Thyroid gland (tissue), 4 donors: Measurements from ENCODE around the gene GFER. TPM values are rescaled to one million over a fixed set of nuclear protein-coding genes. Genes with fewer than 3 reads are reported as not detected.
A peak's percentile ranks its signal among the peaks of the same experiment; 100 is the strongest.
"Not testable (repeated sequence)": the region's sequence is repeated elsewhere in the genome, so short reads cannot be mapped to it uniquely, and the experiment has no call there.

Experiments used
- DNase-seq, 2 donors: peaks; one replicate each; pipeline ENCODE4 v3.0.0-alpha.2; 2019
- H3K27ac ChIP-seq, 3 donors: fragments of 200-600 bp; sonication (generic); 1 replicate in 2 of 3; 2 replicates in 1 of 3; pipeline ENCODE4 v1.5.1; 2016 to 2019; ENCODE audit warnings: mild to moderate bottlenecking in 1 of 3, moderate library complexity in 1 of 3
- H3K27me3 ChIP-seq: fragments of 200-600 bp; sonication (generic); one replicate; pipeline ENCODE4 v1.5.1; 2019
- H3K36me3 ChIP-seq, 2 donors: fragments of 200-600 bp; sonication (generic); one replicate each; pipeline ENCODE4 v1.5.1; 2016 to 2019
- H3K4me1 ChIP-seq, 2 donors: fragments of 200-600 bp; sonication (generic); one replicate each; pipeline ENCODE4 v1.5.1; 2017 to 2019
- H3K4me3 ChIP-seq, 3 donors: fragments of 200-600 bp; sonication (generic); replicated peaks in 1 of 3; 1 replicate in 2 of 3; 2 replicates in 1 of 3; pipeline ENCODE4 v1.5.1; 2016; ENCODE audit warnings: mild to moderate bottlenecking in 1 of 3
- H3K9me3 ChIP-seq: fragments of 200-600 bp; sonication (generic); one replicate; pipeline ENCODE4 v1.5.1; 2017
- CTCF ChIP-seq, 6 experiments: fragments of 200-600 bp in 3 of 6; fragments of 450-650 bp in 3 of 6; sonication (generic) in 3 of 6; IDR thresholded peaks; one replicate each; pipeline ENCODE4 v1.5.1; 2016 to 2019; ENCODE audit warnings: antibody characterized with exemption in 6 of 6, mild to moderate bottlenecking in 2 of 6, inconsistent platforms in 1 of 6, moderate library complexity in 1 of 6
- POLR2A ChIP-seq, 2 donors: fragments of 450-650 bp; IDR thresholded peaks; one replicate each; pipeline ENCODE4 v1.6.1; 2017; ENCODE audit warnings: antibody characterized with exemption in 2 of 2, mild to moderate bottlenecking in 2 of 2, moderate library complexity in 1 of 2
- WGBS, 2 donors: methylation state at CpG; one replicate each; pipeline ENCODE4 v1.1.5; 2017; 5-methylcytosine and 5-hydroxymethylcytosine counted together
- intact Hi-C: fragments of 100-400 bp; cut with DNase I; formaldehyde crosslinking; loops from one replicate; pipeline ENCODE4 v1.15.1; 2023
- total RNA-seq, 4 donors: library from RNA; depleted of rRNA; stranded (reverse); fragments of >200 nt; gene quantifications; one replicate each; pipeline ENCODE4 v1.2.3, GENCODE V29; 2016

Gene GFER
- total RNA-seq, 4 donors from 2014 or later, result 7.8 to 37.2 (median 22.3) TPM

GRCh38 chr16:1958715-1959268, 25.2 kb upstream of the GFER start:
- intact Hi-C loops, result no loop called here
- no peak for DNase-seq
- Histone ChIP-seq H3K27me3 (no peaks in the 10 kb centered on the region), H3K4me1 (peaks cover 5 to 21% of the 10 kb centered on the region in 2 donors), H3K4me3 (peak overlapping the region in 1 of 3 donors; percentile 88), H3K27ac (peak overlapping the region in 2 of 3 donors; percentile 70 to 88), H3K9me3 (no peaks in the 10 kb centered on the region), H3K36me3 (peaks cover 6 to 15% of the 10 kb centered on the region in 2 donors)
- 22 to 32% methylated on average over 10 to 11 of the region's 14 CpGs for WGBS, 2 donors
- TF ChIP-seq CTCF (IDR thresholded peaks at IDR 0.05) (no peak), POLR2A (IDR thresholded peaks at IDR 0.05) (no peak)

- Histone ChIP-seq H3K27ac (peak within 1 kb of the TSS; percentile 47 to 88 (median 70)), H3K4me1 (peaks cover 10 to 26% of the 10 kb centered on the region in 2 donors), H3K27me3 (no peaks in the 10 kb centered on the region), H3K36me3 (peaks cover 6 to 15% of the 10 kb centered on the region in 2 donors), H3K9me3 (no peaks in the 10 kb centered on the region), H3K4me3 (peak within 1 kb of the TSS; percentile 30 to 88 (median 54))
- DNase-seq, result peak; percentile 90
- intact Hi-C loops, result no loop called here
- TF ChIP-seq POLR2A (IDR thresholded peaks at IDR 0.05) (peak; percentile 54 to 91), CTCF (IDR thresholded peaks at IDR 0.05) (peak in 5 of 6 experiments; percentile 25 to 73 (median 52))
- 0 to 1% methylated on average over 10 to 14 of the region's 79 CpGs for WGBS, 2 donors
Measured at GRCh38 chr16:1959269-1960039, 24.5 kb upstream of the GFER start, which contains the start of gene NDUFB10. Gene NDUFB10 (plus strand): TSS chr16:1959538. CDS start chr16:1959625, 87 bp downstream.

- 68 to 69% methylated on average over 20 of the region's 20 CpGs for WGBS, 2 donors
- H3K9me3 ChIP-seq, result no peaks in the 10 kb centered on the region
- intact Hi-C loops, result no loop called here
- H3K36me3 ChIP-seq, result peaks cover 6 to 15% of the 10 kb centered on the region in 2 donors
- H3K27me3 ChIP-seq, result no peaks in the 10 kb centered on the region
- DNase-seq, result no peak
- no peak overlapping the region for H3K4me3 ChIP-seq
- H3K4me1 ChIP-seq, result peaks cover 18 to 30% of the 10 kb centered on the region in 2 donors
- no peak overlapping the region for H3K27ac ChIP-seq
- TF ChIP-seq POLR2A (IDR thresholded peaks at IDR 0.05), result no peak
- no peak for TF ChIP-seq CTCF (IDR thresholded peaks at IDR 0.05)
Measured at GRCh38 chr16:1960665-1961630, 23.0 kb upstream of the GFER start.

- WGBS, 2 donors, result 71 to 80% methylated on average over 6 of the region's 6 CpGs
- intact Hi-C loops, result no loop called here
- no peak overlapping the region for H3K27ac ChIP-seq
- no peak for TF ChIP-seq CTCF (IDR thresholded peaks at IDR 0.05)
- no peak for TF ChIP-seq POLR2A (IDR thresholded peaks at IDR 0.05)
- DNase-seq, result no peak
- no peaks in the 10 kb centered on the region for H3K9me3 ChIP-seq
- peaks cover 6 to 15% of the 10 kb centered on the region in 2 donors for H3K36me3 ChIP-seq
- H3K27me3 ChIP-seq, result no peaks in the 10 kb centered on the region
- no peak overlapping the region for H3K4me3 ChIP-seq
- H3K4me1 ChIP-seq, result peaks cover 19 to 33% of the 10 kb centered on the region in 2 donors
Measured at GRCh38 chr16:1961651-1962067, 22.3 kb upstream of the GFER start.

GRCh38 chr16:1962161-1963153, 21.5 kb upstream of the GFER start:
- H3K27ac ChIP-seq, H3K4me3 ChIP-seq, H3K9me3 ChIP-seq, H3K27me3 ChIP-seq, DNase-seq, intact Hi-C loops: not testable (repeated sequence)
- Histone ChIP-seq H3K4me1 (peaks cover 19 to 33% of the 10 kb centered on the region in 2 donors), H3K36me3 (peaks cover 6 to 15% of the 10 kb centered on the region in 2 donors)
- 83 to 94% methylated on average over 31 to 36 of the region's 37 CpGs for WGBS, 2 donors
